A673 (cell line): ENCODE results near the gene C19orf53. TPM values are rescaled to one million over a fixed set of nuclear protein-coding genes. Genes with fewer than 3 reads are reported as not detected.

Source experiments
- BruUV-seq: library from RNA; stranded (reverse); fragments of 400-500 nt; replicated peaks from 2 replicates; lab custom pipeline; 2021; lab: Mats Ljungman, UMichigan
- CTCF ChIA-PET: fragments of 300-600 bp; sonication (Branson Sonifier 250); formaldehyde crosslinking; loops from one replicate; lab custom pipeline; 2022; ENCODE audit warnings: antibody characterized with exemption; lab: Charles Lee
- POLR2A ChIA-PET: fragments of 300-600 bp; sonication (Branson Sonifier 250); formaldehyde crosslinking; loops from one replicate; lab custom pipeline; 2022; ENCODE audit warnings: antibody characterized with exemption; ENCODE audit not compliant: low non-redundant PET; lab: Charles Lee
- DNase-seq: peaks from one replicate; pipeline ENCODE4 v3.0.0-alpha.2; 2015; ENCODE audit warnings: low spot score
- H3K27ac ChIP-seq: fragments of 200-600 bp; sonication (generic); 2 replicates; pipeline ENCODE4 v1.5.1; 2016; ENCODE audit warnings: mixed run types, low read depth, mild to moderate bottlenecking, mixed read lengths, antibody characterized with exemption, low read length; ENCODE audit not compliant: poor library complexity, severe bottlenecking
- H3K27me3 ChIP-seq: fragments of 200-600 bp; sonication (generic); replicated peaks from 2 replicates; pipeline ENCODE4 v1.6.1; 2017; ENCODE audit warnings: mixed run types, low read depth, mild to moderate bottlenecking, mixed read lengths, antibody characterized with exemption, low read length; ENCODE audit not compliant: insufficient read depth, poor library complexity
- H3K36me3 ChIP-seq: fragments of 200-600 bp; sonication (generic); 2 replicates; pipeline ENCODE4 v1.6.1; 2016; ENCODE audit warnings: mixed run types, mild to moderate bottlenecking, mixed read lengths, antibody characterized with exemption, low read length; ENCODE audit not compliant: insufficient read depth, poor library complexity, severe bottlenecking
- H3K4me1 ChIP-seq: fragments of 200-600 bp; sonication (generic); 2 replicates; pipeline ENCODE4 v1.6.1; 2017; ENCODE audit warnings: mixed run types, mild to moderate bottlenecking, mixed read lengths, antibody characterized with exemption, low read length; ENCODE audit not compliant: insufficient read depth, poor library complexity, severe bottlenecking
- H3K4me3 ChIP-seq: fragments of 200-600 bp; sonication (generic); 2 replicates; pipeline ENCODE4 v1.5.1; 2016; ENCODE audit warnings: low read depth, mixed run types, mild to moderate bottlenecking, mixed read lengths, low read length; ENCODE audit not compliant: poor library complexity, severe bottlenecking
- H3K9me3 ChIP-seq: fragments of 200-600 bp; sonication (generic); 2 replicates; pipeline ENCODE4 v1.6.1; 2016; ENCODE audit warnings: mixed run types, low read depth, mild to moderate bottlenecking, mixed read lengths, antibody characterized with exemption, low read length; ENCODE audit not compliant: poor library complexity, severe bottlenecking
- EZH2 ChIP-seq: fragments of 200-600 bp; sonication (generic); IDR thresholded peaks from 2 replicates; pipeline ENCODE4 v1.6.1; 2017; ENCODE audit warnings: borderline replicate concordance, low read depth, mild to moderate bottlenecking, mixed read lengths, antibody characterized with exemption, low read length; ENCODE audit not compliant: poor library complexity, severe bottlenecking
- intact Hi-C: fragments of 100-400 bp; cut with micrococcal nuclease; formaldehyde crosslinking; loops from one replicate; pipeline ENCODE4 v1.10.0; 2022; ENCODE audit not compliant: unreplicated experiment
- total RNA-seq: library from RNA; stranded (reverse); gene quantifications from 2 replicates; pipeline ENCODE4 v1.2.3, GENCODE V29; 2021
- TF ChIP-seq, protein P1 (sequence below): fragments of 300-800, 200-600 bp; sonication (generic); conservative IDR thresholded peaks from 2 replicates; pipeline ENCODE4 v1.5.1; 2017; ENCODE audit warnings: low read depth, mild to moderate bottlenecking, antibody characterized with exemption, low read length, moderate library complexity, mixed read lengths

C19orf53 gene
- total RNA-seq, 1 experiment from 2014 or later = 140 TPM

DNA sequence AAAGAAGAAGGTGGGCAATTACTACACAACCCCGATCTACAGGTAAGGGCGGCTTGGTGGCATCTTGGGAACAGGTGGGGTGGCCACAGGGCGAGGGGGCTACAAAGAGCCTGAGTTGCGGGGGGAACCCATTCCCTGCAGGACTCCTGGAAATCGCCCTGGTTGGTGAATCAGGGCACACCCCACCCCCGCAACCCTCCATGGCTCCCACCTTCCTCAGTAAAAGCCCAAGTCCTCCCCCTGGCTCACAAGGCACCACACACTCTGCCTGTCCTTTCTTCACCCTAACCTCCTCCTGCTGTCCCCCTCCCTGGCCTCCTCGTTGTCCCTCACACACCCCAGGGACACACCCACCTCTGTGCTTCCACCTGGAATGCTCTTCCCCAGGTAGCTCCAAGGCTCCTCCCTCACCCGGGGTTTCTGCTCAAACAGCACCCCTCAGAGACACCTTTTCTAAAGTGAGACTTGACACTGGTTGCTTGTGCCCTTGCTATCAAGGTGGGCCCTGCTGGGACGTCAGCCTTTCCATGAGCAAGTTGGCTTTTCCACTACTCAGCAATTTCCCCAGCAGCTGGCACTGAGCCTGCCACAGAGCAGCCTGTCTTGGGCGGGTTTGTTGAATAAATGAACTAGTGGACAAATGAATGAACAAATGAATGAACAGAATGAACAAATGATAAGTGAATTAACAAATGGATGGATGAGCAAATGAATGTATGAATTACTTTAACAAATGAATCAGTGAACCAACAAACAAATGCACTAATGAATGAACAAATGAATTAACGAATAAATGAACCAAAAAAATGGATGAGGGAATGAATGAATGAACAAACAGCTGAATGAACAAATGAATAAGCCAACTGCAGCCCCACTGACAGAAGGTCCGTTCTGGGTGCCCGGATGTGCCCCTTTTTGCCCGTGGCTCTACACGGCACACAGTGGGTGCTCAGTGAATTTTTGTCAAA, 16.2 kb upstream of the C19orf53 start:
- no peaks in the 10 kb centered on the region for H3K9me3 ChIP-seq
- no peaks in the 10 kb centered on the region for H3K4me1 ChIP-seq
- no peak overlapping the region for H3K27ac ChIP-seq
- CTCF ChIA-PET = no interaction called here
- H3K27me3 ChIP-seq = no peaks in the 10 kb centered on the region
- DNase-seq = no peak
- POLR2A ChIA-PET = no interaction called here
- intact Hi-C loops = no loop called here
- TF ChIP-seq EZH2 = no peak
- TF ChIP-seq, protein P1, sequence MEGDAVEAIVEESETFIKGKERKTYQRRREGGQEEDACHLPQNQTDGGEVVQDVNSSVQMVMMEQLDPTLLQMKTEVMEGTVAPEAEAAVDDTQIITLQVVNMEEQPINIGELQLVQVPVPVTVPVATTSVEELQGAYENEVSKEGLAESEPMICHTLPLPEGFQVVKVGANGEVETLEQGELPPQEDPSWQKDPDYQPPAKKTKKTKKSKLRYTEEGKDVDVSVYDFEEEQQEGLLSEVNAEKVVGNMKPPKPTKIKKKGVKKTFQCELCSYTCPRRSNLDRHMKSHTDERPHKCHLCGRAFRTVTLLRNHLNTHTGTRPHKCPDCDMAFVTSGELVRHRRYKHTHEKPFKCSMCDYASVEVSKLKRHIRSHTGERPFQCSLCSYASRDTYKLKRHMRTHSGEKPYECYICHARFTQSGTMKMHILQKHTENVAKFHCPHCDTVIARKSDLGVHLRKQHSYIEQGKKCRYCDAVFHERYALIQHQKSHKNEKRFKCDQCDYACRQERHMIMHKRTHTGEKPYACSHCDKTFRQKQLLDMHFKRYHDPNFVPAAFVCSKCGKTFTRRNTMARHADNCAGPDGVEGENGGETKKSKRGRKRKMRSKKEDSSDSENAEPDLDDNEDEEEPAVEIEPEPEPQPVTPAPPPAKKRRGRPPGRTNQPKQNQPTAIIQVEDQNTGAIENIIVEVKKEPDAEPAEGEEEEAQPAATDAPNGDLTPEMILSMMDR = no peak
- no TSS peak for BruUV-seq
- H3K36me3 ChIP-seq = peaks cover 62% of the 10 kb centered on the region
- H3K4me3 ChIP-seq = no peak overlapping the region

DNA sequence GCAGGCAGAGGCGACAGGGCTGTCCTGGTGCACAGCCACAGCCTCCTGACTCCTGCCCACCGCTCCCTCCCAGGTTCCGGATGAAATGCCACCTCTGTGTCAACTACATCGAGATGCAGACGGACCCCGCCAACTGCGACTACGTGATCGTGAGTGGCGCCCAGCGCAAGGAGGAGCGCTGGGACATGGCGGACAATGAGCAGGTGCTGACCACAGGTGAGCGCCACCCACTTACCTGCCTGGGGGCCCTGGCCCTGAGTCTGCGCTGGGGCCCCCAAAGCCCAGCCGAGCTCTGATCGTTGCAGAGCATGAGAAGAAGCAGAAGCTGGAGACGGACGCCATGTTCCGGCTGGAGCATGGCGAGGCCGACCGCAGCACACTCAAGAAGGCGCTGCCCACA, 15.5 kb upstream of the C19orf53 start:
- H3K36me3 ChIP-seq = peaks cover 66% of the 10 kb centered on the region

GRCh38 chr19:13761423-13761822, 12.8 kb upstream of the C19orf53 start:
- no peak for DNase-seq
- TF ChIP-seq, protein P1 = no peak
- TF ChIP-seq EZH2 = no peak
- Histone ChIP-seq H3K9me3 (no peaks in the 10 kb centered on the region), H3K27me3 (no peaks in the 10 kb centered on the region), H3K4me3 (no peak overlapping the region), H3K27ac (no peak overlapping the region), H3K4me1 (peaks cover 10% of the 10 kb centered on the region), H3K36me3 (peaks cover 54% of the 10 kb centered on the region)
- ChIA-PET CTCF (interaction anchor here (0.7 kb wide), 1 partner anchor 97 kb away, joined by 3 read pairs; no protein-coding TSS in a partner anchor), POLR2A (no interaction called here)
- no TSS peak for BruUV-seq
- intact Hi-C loops = no loop called here

More for the DNA sequence above, 15.5 kb upstream of the C19orf53 start:
- no peak overlapping the region for H3K4me3 ChIP-seq
- POLR2A ChIA-PET = no interaction called here
- DNase-seq = no peak
- intact Hi-C loops = no loop called here
- no TSS peak for BruUV-seq
- TF ChIP-seq, protein P1 = no peak
- no peak for TF ChIP-seq EZH2
- no peaks in the 10 kb centered on the region for H3K27me3 ChIP-seq
- H3K27ac ChIP-seq = no peak overlapping the region
- no peaks in the 10 kb centered on the region for H3K4me1 ChIP-seq
- H3K9me3 ChIP-seq = no peaks in the 10 kb centered on the region
- CTCF ChIA-PET = no interaction called here
